Upper lobe of right lung (tissue), 1 donor: Measurements from ENCODE around the gene MAPK7. TPM values are rescaled to one million over a fixed set of nuclear protein-coding genes. Genes with fewer than 3 reads are reported as not detected.

ENCODE experiments used
- ATAC-seq: fragments of 200-7000 bp; cut with Tn5 transposase; one replicate; pipeline ENCODE4 v1.9.1; 2020; ENCODE audit warnings: mild to moderate bottlenecking, moderate library complexity
- DNase-seq: peaks from one replicate; pipeline ENCODE4 v3.0.0-alpha.2; 2020
- H3K27ac ChIP-seq: fragments of 200-600 bp; one replicate; pipeline ENCODE4 v1.8.0; 2022
- H3K27me3 ChIP-seq: fragments of 200-600 bp; one replicate; pipeline ENCODE4 v1.8.0; 2022; ENCODE audit warnings: mild to moderate bottlenecking
- H3K36me3 ChIP-seq: fragments of 200-600 bp; one replicate; pipeline ENCODE4 v1.8.0; 2022
- H3K4me1 ChIP-seq: fragments of 200-600 bp; one replicate; pipeline ENCODE4 v1.8.0; 2022
- H3K4me3 ChIP-seq: fragments of 200-600 bp; one replicate; pipeline ENCODE4 v1.8.0; 2022; ENCODE audit warnings: mild to moderate bottlenecking
- H3K9me3 ChIP-seq: fragments of 200-600 bp; one replicate; pipeline ENCODE4 v1.8.0; 2022
- CTCF ChIP-seq: fragments of 200-600 bp; IDR thresholded peaks from one replicate; pipeline ENCODE4 v1.8.0; 2022; ENCODE audit warnings: antibody characterized with exemption
- intact Hi-C: fragments of 100-400 bp; cut with DNase I; formaldehyde crosslinking; loops from one replicate; pipeline ENCODE4 v1.11.0; 2022
- total RNA-seq: library from RNA; stranded (reverse); fragmentation: NEBNext Ultra II Directional; extraction: Animal tissue kit (Norgen Biotek cat#: 25700); gene quantifications from one replicate; pipeline ENCODE4 v1.2.1, GENCODE V29; 2021
- donor health status: DM: no; HTN: yes; CAD: no; lungs with severe emphysema.

MAPK7 gene
- total RNA-seq, 1 donor from 2014 or later: 25.7 TPM

- H3K9me3 ChIP-seq: no peaks in the 10 kb centered on the region
- DNase-seq (peak; percentile 32), ATAC-seq (no peak)
- peaks cover 10% of the 10 kb centered on the region for H3K4me1 ChIP-seq
- no peaks in the 10 kb centered on the region for H3K36me3 ChIP-seq
- H3K27me3 ChIP-seq: no peaks in the 10 kb centered on the region
- no peak for TF ChIP-seq CTCF
- no peak overlapping the region for H3K27ac ChIP-seq
- intact Hi-C loops: no loop called here
- no peak overlapping the region for H3K4me3 ChIP-seq
These were observed 37.1 kb upstream of the MAPK7 start for GRCh38 chr17:19341211-19341631.

GRCh38 chr17:19341641-19342610 lies 36.4 kb upstream of the MAPK7 start:
- Histone ChIP-seq H3K9me3 (no peaks in the 10 kb centered on the region), H3K4me1 (peaks cover 10% of the 10 kb centered on the region), H3K27ac (no peak overlapping the region), H3K4me3 (no peak overlapping the region), H3K27me3 (no peaks in the 10 kb centered on the region), H3K36me3 (no peaks in the 10 kb centered on the region)
- no peak for ATAC-seq
- peak; percentile 59 for DNase-seq
- intact Hi-C loops: no loop called here
- TF ChIP-seq CTCF: no peak

- intact Hi-C loops: no loop called here
- Histone ChIP-seq H3K4me1 (peaks cover 4% of the 10 kb centered on the region), H3K4me3 (no peak overlapping the region), H3K9me3 (no peaks in the 10 kb centered on the region), H3K27me3 (no peaks in the 10 kb centered on the region), H3K36me3 (no peaks in the 10 kb centered on the region), H3K27ac (no peak overlapping the region)
- ATAC-seq (no peak), DNase-seq (peak; percentile 60)
- TF ChIP-seq CTCF: no peak
These were observed 35.6 kb upstream of the MAPK7 start for GRCh38 chr17:19342611-19343255.

GRCh38 chr17:19343256-19343630 lies 35.1 kb upstream of the MAPK7 start:
- Histone ChIP-seq H3K27ac (no peak overlapping the region), H3K4me3 (no peak overlapping the region), H3K36me3 (no peaks in the 10 kb centered on the region), H3K27me3 (no peaks in the 10 kb centered on the region), H3K4me1 (peaks cover 4% of the 10 kb centered on the region), H3K9me3 (no peaks in the 10 kb centered on the region)
- TF ChIP-seq CTCF: no peak
- ATAC-seq: no peak
- DNase-seq: no peak
- intact Hi-C loops: no loop called here

GRCh38 chr17:19343671-19344151 lies 34.6 kb upstream of the MAPK7 start:
- Histone ChIP-seq H3K27me3 (no peaks in the 10 kb centered on the region), H3K4me1 (peaks cover 4% of the 10 kb centered on the region), H3K9me3 (no peaks in the 10 kb centered on the region), H3K4me3 (no peak overlapping the region), H3K36me3 (no peaks in the 10 kb centered on the region), H3K27ac (no peak overlapping the region)
- no peak for TF ChIP-seq CTCF
- ATAC-seq: no peak
- intact Hi-C loops: no loop called here
- DNase-seq: peak; percentile 62
